GM12878 (cell line): ENCODE data around the gene APCDD1. TPM values are rescaled to one million over a fixed set of nuclear protein-coding genes. Genes with fewer than 3 reads are reported as not detected.

Experiments
- ATAC-seq: fragments of 200-7000 bp; cut with Tn5 transposase; 3 replicates; pipeline ENCODE4 v1.9.1; 2020; ENCODE audit warnings: mild to moderate bottlenecking, moderate library complexity
- BruUV-seq: library from RNA; stranded (reverse); fragments of 400-500 nt; replicated peaks from 2 replicates; lab custom pipeline; 2021; lab: Mats Ljungman, UMichigan
- CTCF ChIA-PET: fragments of 300-600 bp; sonication (Branson Sonifier 250); formaldehyde crosslinking; extraction: SDS; loops from one replicate; lab custom pipeline; 2021; ENCODE audit warnings: inconsistent platforms; lab: Yijun Ruan, JAX
- POLR2A ChIA-PET: fragments of 350-600 bp; formaldehyde crosslinking; extraction: SDS; loops from one replicate; lab custom pipeline; 2021; ENCODE audit warnings: inconsistent platforms; lab: Charles Lee
- RAD21 ChIA-PET: fragments of 300-600 bp; sonication (Branson Sonifier 250); formaldehyde crosslinking; loops from one replicate; lab custom pipeline; 2023; ENCODE audit warnings: antibody characterized with exemption; ENCODE audit not compliant: unreplicated experiment; lab: Charles Lee
- SMC1A ChIA-PET: fragments of 300-600 bp; sonication (Branson Sonifier 250); formaldehyde crosslinking; loops from one replicate; lab custom pipeline; 2023; ENCODE audit not compliant: unreplicated experiment, uncharacterized antibody; lab: Charles Lee
- DNase-seq: peaks from one replicate; pipeline ENCODE4 v3.0.0-alpha.2; 2011; ENCODE audit warnings: low read depth, low spot score
- FAIRE-seq: peaks from 3 replicates; lab custom pipeline; 2011; peaks lifted over from hg19 to GRCh38; lab: Jason Lieb, UNC
- H2AFZ ChIP-seq: 2 replicates; pipeline ENCODE4 v1.6.0; 2011; ENCODE audit warnings: low read depth, low read length, control low read depth; ENCODE audit not compliant: control insufficient read depth
- H3K27ac ChIP-seq: 2 replicates; pipeline ENCODE4 v1.5.1; 2011; ENCODE audit warnings: control low read depth; ENCODE audit not compliant: control insufficient read depth, insufficient read depth
- H3K27me3 ChIP-seq, 2 experiments: replicated peaks in 1 of 2; 2 replicates each; pipeline versions ENCODE4 v1.6.0 to v1.6.1; 2011; ENCODE audit warnings: low read length in 1 of 2; ENCODE audit not compliant: control insufficient read depth in 2 of 2, insufficient read depth in 2 of 2
- H3K36me3 ChIP-seq, 2 experiments: 2 replicates each; pipeline ENCODE4 v1.5.1; 2011; ENCODE audit warnings: low read length in 1 of 2; ENCODE audit not compliant: control insufficient read depth in 2 of 2, insufficient read depth in 2 of 2
- H3K4me1 ChIP-seq: 2 replicates; pipeline ENCODE4 v1.6.1; 2011; ENCODE audit warnings: mild to moderate bottlenecking, low read length, moderate library complexity, mixed read lengths; ENCODE audit not compliant: control insufficient read depth, insufficient read depth
- H3K4me2 ChIP-seq: 2 replicates; pipeline ENCODE4 v1.6.0; 2011; ENCODE audit warnings: control low read depth; ENCODE audit not compliant: control insufficient read depth, insufficient read depth
- H3K4me3 ChIP-seq: fragments of 200-600 bp; sonication (generic); 2 replicates; pipeline ENCODE4 v1.5.1; 2016
- H3K79me2 ChIP-seq: 2 replicates; pipeline ENCODE4 v1.6.0; 2011; ENCODE audit warnings: low read length; ENCODE audit not compliant: control insufficient read depth, insufficient read depth
- H3K9ac ChIP-seq: 2 replicates; pipeline ENCODE4 v1.8.0; 2011; ENCODE audit warnings: low read length, control low read depth, mixed read lengths; ENCODE audit not compliant: control insufficient read depth, insufficient read depth
- H3K9me3 ChIP-seq: replicated peaks from 3 replicates; pipeline ENCODE4 v1.5.1; 2011; ENCODE audit warnings: mild to moderate bottlenecking, low read length; ENCODE audit not compliant: control insufficient read depth, insufficient read depth
- H4K20me1 ChIP-seq: 2 replicates; pipeline ENCODE4 v1.6.0; 2011; ENCODE audit not compliant: control insufficient read depth, insufficient read depth
- EGR1 ChIP-seq, 2 experiments: IDR thresholded peaks; 1 replicate in 1 of 2; 2 replicates in 1 of 2; pipeline ENCODE4 v1.6.1; 2011 to 2012; ENCODE audit warnings: low read depth in 2 of 2, low read length in 2 of 2, borderline replicate concordance in 1 of 2, mild to moderate bottlenecking in 1 of 2, moderate library complexity in 1 of 2
- EZH2 ChIP-seq: IDR thresholded peaks from 2 replicates; pipeline ENCODE4 v1.6.1; 2012; ENCODE audit warnings: low read depth, mild to moderate bottlenecking, control low read depth, inconsistent platforms, low read length, borderline replicate concordance; ENCODE audit not compliant: control insufficient read depth
- IKZF2 ChIP-seq, 2 experiments: fragments of 450-650 bp; IDR thresholded peaks; 2 replicates each; pipeline ENCODE4 v1.6.1; 2017; ENCODE audit warnings: mild to moderate bottlenecking in 2 of 2, moderate library complexity in 2 of 2
- RAD21 ChIP-seq: IDR thresholded peaks from 2 replicates; pipeline ENCODE4 v1.6.1; 2011; ENCODE audit warnings: mild to moderate bottlenecking, low read depth, low read length, moderate library complexity; ENCODE audit not compliant: insufficient read depth
- RB1 ChIP-seq: fragments of 450-650 bp; formaldehyde crosslinking; IDR thresholded peaks from 2 replicates; pipeline ENCODE4 v1.6.1; 2017; ENCODE audit warnings: mild to moderate bottlenecking, borderline replicate concordance
- RCOR1 ChIP-seq: conservative IDR thresholded peaks from 2 replicates; pipeline ENCODE4 v1.6.1; 2012; ENCODE audit warnings: low read depth, low read length, improper control_type of control experiment
- WGBS: methylation state at CpG from one replicate; pipeline ENCODE4 v1.1.6; 2016; ENCODE audit warnings: low lambda C conversion rate; ENCODE audit not compliant: insufficient replicate concordance, insufficient coverage; ENCODE audit errors: missing lambda C conversion rate; 5-methylcytosine and 5-hydroxymethylcytosine counted together
- in situ Hi-C: fragments of 300-500 bp; cut with MboI; formaldehyde crosslinking; loops from 9 replicates; pipeline ENCODE4 v1.14.3; 2018; ENCODE audit warnings: mixed read lengths
- intact Hi-C: fragments of 100-400 bp; cut with micrococcal nuclease; formaldehyde crosslinking; loops from one replicate; pipeline ENCODE4 v1.14.2; 2022; ENCODE audit not compliant: unreplicated experiment
- polyA plus RNA-seq, 11 experiments: library from polyadenylated mRNA; depleted of rRNA in 4 of 11; unstranded in 6 of 11; stranded (reverse) in 5 of 11; fragments of >200 nt; fragmentation: Nextera tagmentation in 4 of 11; fragmentation: Illumina TruSeq in 1 of 11; extraction: Ambion mirVana in 4 of 11; extraction: Trizol in 1 of 11; gene quantifications; 1 replicate in 1 of 11; 2 replicates in 10 of 11; pipeline versions ENCODE4 v1.2.1 to v1.2.3, GENCODE V29; 2011 to 2016; ENCODE audit warnings: inconsistent platforms in 2 of 11, missing spikeins in 2 of 11, low read depth in 1 of 11
- total RNA-seq, 4 experiments: library from RNA; depleted of rRNA in 3 of 4; stranded (reverse); fragments of >200 nt in 3 of 4; fragmentation: Illumina TruSeq in 1 of 4; extraction: Trizol in 1 of 4; gene quantifications; 2 replicates each; pipeline versions ENCODE4 v1.2.1 to v1.2.3, GENCODE V29; 2013 to 2021
- TF ChIP-seq, protein P1 (sequence below): fragments of 450-650 bp; IDR thresholded peaks from 2 replicates; pipeline ENCODE4 v1.6.1; 2016; ENCODE audit warnings: mild to moderate bottlenecking
- TF ChIP-seq, protein P2 (sequence below): fragments of 450-650 bp; formaldehyde crosslinking; IDR thresholded peaks from 2 replicates; pipeline ENCODE4 v1.4.0; 2022; ENCODE audit warnings: mild to moderate bottlenecking, moderate library complexity

APCDD1 gene
- total and polyA plus RNA-seq, 10 of the 15 experiments (the other 5 are each of a cell fraction or from before 2014, with no cell fraction given): not detected

DNA sequence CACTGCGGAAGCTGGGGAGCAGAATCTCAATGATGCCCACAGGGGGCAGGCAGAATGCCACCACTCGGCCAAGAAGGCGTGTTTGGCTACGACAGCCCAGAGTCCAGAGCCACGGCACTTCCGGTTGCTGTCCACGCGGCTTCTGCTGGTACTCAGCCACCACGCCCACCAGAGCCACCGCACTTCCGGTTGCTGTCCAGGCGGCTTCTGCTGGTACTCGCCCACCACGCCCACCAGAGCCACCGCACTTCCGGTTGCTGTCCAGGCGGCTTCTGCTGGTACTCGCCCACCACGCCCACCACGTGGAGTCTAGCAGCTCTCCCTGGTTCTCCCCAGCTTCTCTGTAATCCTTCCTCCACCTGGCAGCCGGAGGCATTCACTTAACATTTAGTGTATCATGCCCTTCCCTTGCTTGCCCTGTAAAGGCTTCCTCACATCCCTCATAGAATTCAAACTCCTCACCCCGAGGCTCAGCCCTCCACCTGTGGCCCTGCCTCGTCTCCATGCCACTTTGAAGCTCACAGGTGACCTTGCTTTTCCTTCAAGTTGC lies 40.1 kb upstream of the APCDD1 start:
- Histone ChIP-seq H3K4me2 (no peak overlapping the region), H3K27ac (no peak overlapping the region), H2AFZ (no peak overlapping the region), H3K36me3 (no peaks in the 10 kb centered on the region), H3K4me1 (no peaks in the 10 kb centered on the region), H4K20me1 (no peaks in the 10 kb centered on the region), H3K9ac (no peak overlapping the region), H3K27me3 (no peaks in the 10 kb centered on the region), H3K9me3 (no peaks in the 10 kb centered on the region), H3K79me2 (no peaks in the 10 kb centered on the region), H3K4me3 (no peak overlapping the region)
- DNase-seq (no peak), ATAC-seq (no peak), FAIRE-seq (no peak)
- BruUV-seq: no TSS peak
- POLR2A ChIA-PET: no interaction called here
- WGBS: 52% methylated on average over 23 of the region's 23 CpGs
- RAD21 ChIA-PET: interaction anchor here (1.6 kb wide), 1 partner anchor 22 kb away, joined by 4 read pairs; no protein-coding TSS in a partner anchor
- CTCF ChIA-PET: no interaction called here
- SMC1A ChIA-PET: no interaction called here
- intact Hi-C loops (no loop called here), in situ Hi-C loops (no loop called here)
- TF ChIP-seq RCOR1 (no peak), RAD21 (no peak), EZH2 (no peak), EGR1 (IDR thresholded peaks at IDR 0.05; ENCODE audit: borderline replicate concordance in 1 of 2, low read depth in 2 of 2, low read length in 2 of 2) (no peak), IKZF2 (IDR thresholded peaks at IDR 0.05) (no peak)

DNA sequence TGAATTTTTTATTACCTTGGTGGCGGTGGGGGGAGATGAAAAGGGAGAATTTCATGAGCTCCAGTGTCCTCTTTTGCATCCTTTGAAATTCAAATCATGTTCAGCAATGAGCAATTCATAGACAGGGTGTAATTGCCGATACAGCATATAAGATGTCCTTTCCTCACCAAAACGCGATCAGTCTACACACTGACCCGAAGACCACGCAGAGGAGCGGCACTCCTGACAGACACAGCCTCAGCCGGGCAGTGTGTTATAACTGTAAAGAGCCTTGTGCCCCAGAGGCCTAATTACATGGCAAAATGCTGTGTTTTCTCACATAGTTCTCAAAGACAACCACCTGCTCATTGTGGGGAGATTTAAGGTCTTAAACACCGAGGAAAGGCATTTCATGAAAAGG lies 38.4 kb upstream of the APCDD1 start:
- ATAC-seq: no peak
- Histone ChIP-seq H3K4me3 (no peak overlapping the region), H3K79me2 (no peaks in the 10 kb centered on the region), H3K9ac (no peak overlapping the region), H4K20me1 (no peaks in the 10 kb centered on the region), H2AFZ (no peak overlapping the region), H3K27ac (no peak overlapping the region), H3K4me1 (no peaks in the 10 kb centered on the region), H3K27me3 (no peaks in the 10 kb centered on the region), H3K9me3 (no peaks in the 10 kb centered on the region), H3K36me3 (no peaks in the 10 kb centered on the region), H3K4me2 (no peak overlapping the region)
- TF ChIP-seq RB1: no peak
- TF ChIP-seq, protein P1, sequence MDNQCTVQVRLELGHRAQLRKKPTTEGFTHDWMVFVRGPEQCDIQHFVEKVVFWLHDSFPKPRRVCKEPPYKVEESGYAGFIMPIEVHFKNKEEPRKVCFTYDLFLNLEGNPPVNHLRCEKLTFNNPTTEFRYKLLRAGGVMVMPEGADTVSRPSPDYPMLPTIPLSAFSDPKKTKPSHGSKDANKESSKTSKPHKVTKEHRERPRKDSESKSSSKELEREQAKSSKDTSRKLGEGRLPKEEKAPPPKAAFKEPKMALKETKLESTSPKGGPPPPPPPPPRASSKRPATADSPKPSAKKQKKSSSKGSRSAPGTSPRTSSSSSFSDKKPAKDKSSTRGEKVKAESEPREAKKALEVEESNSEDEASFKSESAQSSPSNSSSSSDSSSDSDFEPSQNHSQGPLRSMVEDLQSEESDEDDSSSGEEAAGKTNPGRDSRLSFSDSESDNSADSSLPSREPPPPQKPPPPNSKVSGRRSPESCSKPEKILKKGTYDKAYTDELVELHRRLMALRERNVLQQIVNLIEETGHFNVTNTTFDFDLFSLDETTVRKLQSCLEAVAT: no peak
- TF ChIP-seq, protein P2, sequence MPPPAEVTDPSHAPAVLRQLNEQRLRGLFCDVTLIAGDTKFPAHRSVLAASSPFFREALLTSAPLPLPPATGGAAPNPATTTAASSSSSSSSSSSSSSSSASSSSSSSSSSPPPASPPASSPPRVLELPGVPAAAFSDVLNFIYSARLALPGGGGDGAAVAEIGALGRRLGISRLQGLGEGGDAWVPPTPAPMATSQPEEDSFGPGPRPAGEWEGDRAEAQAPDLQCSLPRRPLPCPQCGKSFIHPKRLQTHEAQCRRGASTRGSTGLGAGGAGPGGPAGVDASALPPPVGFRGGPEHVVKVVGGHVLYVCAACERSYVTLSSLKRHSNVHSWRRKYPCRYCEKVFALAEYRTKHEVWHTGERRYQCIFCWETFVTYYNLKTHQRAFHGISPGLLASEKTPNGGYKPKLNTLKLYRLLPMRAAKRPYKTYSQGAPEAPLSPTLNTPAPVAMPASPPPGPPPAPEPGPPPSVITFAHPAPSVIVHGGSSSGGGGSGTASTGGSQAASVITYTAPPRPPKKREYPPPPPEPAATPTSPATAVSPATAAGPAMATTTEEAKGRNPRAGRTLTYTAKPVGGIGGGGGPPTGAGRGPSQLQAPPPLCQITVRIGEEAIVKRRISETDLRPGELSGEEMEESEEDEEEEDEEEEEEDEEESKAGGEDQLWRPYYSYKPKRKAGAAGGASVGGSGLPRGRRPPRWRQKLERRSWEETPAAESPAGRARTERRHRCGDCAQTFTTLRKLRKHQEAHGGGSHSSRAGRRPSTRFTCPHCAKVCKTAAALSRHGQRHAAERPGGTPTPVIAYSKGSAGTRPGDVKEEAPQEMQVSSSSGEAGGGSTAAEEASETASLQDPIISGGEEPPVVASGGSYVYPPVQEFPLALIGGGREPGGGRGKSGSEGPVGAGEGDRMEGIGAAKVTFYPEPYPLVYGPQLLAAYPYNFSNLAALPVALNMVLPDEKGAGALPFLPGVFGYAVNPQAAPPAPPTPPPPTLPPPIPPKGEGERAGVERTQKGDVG (CRISPR knock-in tag): no peak
- intact Hi-C loops (no loop called here), in situ Hi-C loops (no loop called here)
- POLR2A ChIA-PET: no interaction called here
- no TSS peak for BruUV-seq
- DNase-seq: no peak
- RAD21 ChIA-PET: no interaction called here
- WGBS: 55% methylated on average over 9 of the region's 9 CpGs
- no peak for FAIRE-seq
- SMC1A ChIA-PET: interaction anchor here (1.0 kb wide), 1 partner anchor 24 kb away, joined by 3 read pairs; no protein-coding TSS in a partner anchor
- CTCF ChIA-PET: interaction anchor here (0.8 kb wide), 1 partner anchor 144 kb away, joined by 3 read pairs; no protein-coding TSS in a partner anchor
